Stimulated activated naive CD8-positive, alpha-beta T cell treated with anti-CD3 and anti-CD28 coated beads, Interleukin-15, Interleukin-2, amounts not matched to agents 100 ng/mL and 50 ng/mL, for 24 hours (primary cell): ENCODE data around the gene S100A14.

Experiments used
- H3K27ac Mint-ChIP-seq: one replicate; pipeline ENCODE4 v1.8.0; 2021; ENCODE audit warnings: mild to moderate bottlenecking, mixed read lengths
- H3K27me3 Mint-ChIP-seq: one replicate; pipeline ENCODE4 v1.8.0; 2021; ENCODE audit warnings: mixed read lengths
- H3K36me3 Mint-ChIP-seq: one replicate; pipeline ENCODE4 v1.8.0; 2021; ENCODE audit warnings: low read depth, mixed read lengths
- H3K4me1 Mint-ChIP-seq: one replicate; pipeline ENCODE4 v1.8.0; 2021; ENCODE audit warnings: low read depth, mixed read lengths
- H3K4me3 Mint-ChIP-seq: one replicate; pipeline ENCODE4 v1.8.0; 2021; ENCODE audit warnings: mild to moderate bottlenecking, mixed read lengths
- H3K9me3 Mint-ChIP-seq: one replicate; pipeline ENCODE4 v1.8.0; 2021; ENCODE audit warnings: mixed read lengths

Gene S100A14

GRCh38 chr1:153613406-153613805, 2.7 kb downstream of the S100A14 start:
- H3K9me3 Mint-ChIP-seq, result no peaks in the 10 kb centered on the region
- H3K36me3 Mint-ChIP-seq, result no peaks in the 10 kb centered on the region
- no peak overlapping the region for H3K4me3 Mint-ChIP-seq
- H3K4me1 Mint-ChIP-seq, result peaks cover 4% of the 10 kb centered on the region
- H3K27me3 Mint-ChIP-seq, result no peaks in the 10 kb centered on the region
- no peak overlapping the region for H3K27ac Mint-ChIP-seq

GRCh38 chr1:153612755-153613331, 3.3 kb downstream of the S100A14 start, which contains the start of gene S100A16:
Gene S100A16, minus strand, starts transcription at chr1:153613137. Its CDS starts 4,986 bp downstream, at chr1:153608151.
- Mint-ChIP-seq H3K27me3 (no peaks in the 10 kb centered on the region), H3K9me3 (no peaks in the 10 kb centered on the region), H3K4me1 (peaks cover 4% of the 10 kb centered on the region), H3K4me3 (no peak within 1 kb of the TSS), H3K27ac (no peak within 1 kb of the TSS), H3K36me3 (no peaks in the 10 kb centered on the region)

GRCh38 chr1:153612111-153612754, 3.9 kb downstream of the S100A14 start:
- Mint-ChIP-seq H3K4me3 (no peak overlapping the region), H3K27ac (no peak overlapping the region), H3K9me3 (no peaks in the 10 kb centered on the region), H3K36me3 (no peaks in the 10 kb centered on the region), H3K27me3 (no peaks in the 10 kb centered on the region), H3K4me1 (peaks cover 4% of the 10 kb centered on the region)

GRCh38 chr1:153611356-153611755, 4.8 kb downstream of the S100A14 start:
- no peaks in the 10 kb centered on the region for H3K36me3 Mint-ChIP-seq
- no peaks in the 10 kb centered on the region for H3K27me3 Mint-ChIP-seq
- H3K27ac Mint-ChIP-seq, result no peak overlapping the region
- H3K4me1 Mint-ChIP-seq, result peaks cover 4% of the 10 kb centered on the region
- H3K9me3 Mint-ChIP-seq, result no peaks in the 10 kb centered on the region
- H3K4me3 Mint-ChIP-seq, result no peak overlapping the region

- Mint-ChIP-seq H3K27ac (no peak overlapping the region), H3K36me3 (no peaks in the 10 kb centered on the region), H3K9me3 (no peaks in the 10 kb centered on the region), H3K27me3 (no peaks in the 10 kb centered on the region), H3K4me1 (peaks cover under 1% of the 10 kb centered on the region), H3K4me3 (no peak overlapping the region)
These were observed 5.3 kb downstream of the S100A14 start for GRCh38 chr1:153610811-153611301.

GRCh38 chr1:153610334-153610733, 5.8 kb downstream of the S100A14 start:
- H3K27ac Mint-ChIP-seq, result peak overlapping the region; percentile 57
- no peak overlapping the region for H3K4me3 Mint-ChIP-seq
- H3K4me1 Mint-ChIP-seq, result no peaks in the 10 kb centered on the region
- no peaks in the 10 kb centered on the region for H3K27me3 Mint-ChIP-seq
- no peaks in the 10 kb centered on the region for H3K9me3 Mint-ChIP-seq
- no peaks in the 10 kb centered on the region for H3K36me3 Mint-ChIP-seq

GRCh38 chr1:153609585-153609907, 6.6 kb downstream of the S100A14 start:
- no peaks in the 10 kb centered on the region for H3K9me3 Mint-ChIP-seq
- no peaks in the 10 kb centered on the region for H3K4me1 Mint-ChIP-seq
- no peak overlapping the region for H3K4me3 Mint-ChIP-seq
- H3K27me3 Mint-ChIP-seq, result no peaks in the 10 kb centered on the region
- H3K36me3 Mint-ChIP-seq, result no peaks in the 10 kb centered on the region
- H3K27ac Mint-ChIP-seq, result no peak overlapping the region

GRCh38 chr1:153608742-153609584, 7.2 kb downstream of the S100A14 start:
- Mint-ChIP-seq H3K4me1 (no peaks in the 10 kb centered on the region), H3K9me3 (no peaks in the 10 kb centered on the region), H3K4me3 (no peak overlapping the region), H3K27ac (no peak overlapping the region), H3K27me3 (no peaks in the 10 kb centered on the region), H3K36me3 (no peaks in the 10 kb centered on the region)

GRCh38 chr1:153608089-153608682, 7.9 kb downstream of the S100A14 start:
- Mint-ChIP-seq H3K27me3 (no peaks in the 10 kb centered on the region), H3K27ac (no peak overlapping the region), H3K4me3 (no peak overlapping the region), H3K36me3 (no peaks in the 10 kb centered on the region), H3K4me1 (no peaks in the 10 kb centered on the region), H3K9me3 (no peaks in the 10 kb centered on the region)

- Mint-ChIP-seq H3K9me3 (no peaks in the 10 kb centered on the region), H3K27ac (no peak overlapping the region), H3K36me3 (no peaks in the 10 kb centered on the region), H3K27me3 (no peaks in the 10 kb centered on the region), H3K4me1 (no peaks in the 10 kb centered on the region), H3K4me3 (no peak overlapping the region)
These were observed 8.7 kb downstream of the S100A14 start for GRCh38 chr1:153607381-153607780.

- Mint-ChIP-seq H3K27ac (no peak overlapping the region), H3K27me3 (no peaks in the 10 kb centered on the region), H3K4me3 (no peak overlapping the region), H3K9me3 (no peaks in the 10 kb centered on the region), H3K36me3 (no peaks in the 10 kb centered on the region), H3K4me1 (peaks cover 7% of the 10 kb centered on the region)
These were observed 9.9 kb downstream of the S100A14 start for GRCh38 chr1:153606194-153606593.

GRCh38 chr1:153602749-153603148, 13.4 kb downstream of the S100A14 start:
- H3K4me3 Mint-ChIP-seq, result no peak overlapping the region
- H3K27me3 Mint-ChIP-seq, result no peaks in the 10 kb centered on the region
- no peak overlapping the region for H3K27ac Mint-ChIP-seq
- H3K4me1 Mint-ChIP-seq, result peaks cover 19% of the 10 kb centered on the region
- H3K36me3 Mint-ChIP-seq, result no peaks in the 10 kb centered on the region
- no peaks in the 10 kb centered on the region for H3K9me3 Mint-ChIP-seq

- H3K4me3 Mint-ChIP-seq, result no peak overlapping the region
- H3K27me3 Mint-ChIP-seq, result no peaks in the 10 kb centered on the region
- H3K27ac Mint-ChIP-seq, result peak overlapping the region; percentile 66
- no peaks in the 10 kb centered on the region for H3K9me3 Mint-ChIP-seq
- H3K36me3 Mint-ChIP-seq, result no peaks in the 10 kb centered on the region
- peaks cover 28% of the 10 kb centered on the region for H3K4me1 Mint-ChIP-seq
These were observed 16.3 kb downstream of the S100A14 start for GRCh38 chr1:153599847-153600246.

- H3K27ac Mint-ChIP-seq, result peak overlapping the region; percentile 56
- H3K4me3 Mint-ChIP-seq, result no peak overlapping the region
- H3K4me1 Mint-ChIP-seq, result peaks cover 28% of the 10 kb centered on the region
- H3K9me3 Mint-ChIP-seq, result no peaks in the 10 kb centered on the region
- no peaks in the 10 kb centered on the region for H3K36me3 Mint-ChIP-seq
- H3K27me3 Mint-ChIP-seq, result no peaks in the 10 kb centered on the region
These were observed 17.6 kb downstream of the S100A14 start for GRCh38 chr1:153598309-153599172.
